A549 treated with CpdA at 1 μM for 4 hours (cell line): Measurements from ENCODE around the gene ZNF260. TPM values are rescaled to one million over a fixed set of nuclear protein-coding genes. Genes with fewer than 3 reads are reported as not detected.

Experiments
- total RNA-seq: library from RNA; stranded (reverse); fragments of 200-300 nt; extraction: Qiagen RNA extraction; gene quantifications from 5 replicates; pipeline ENCODE4 v1.2.3, GENCODE V29; 2022; ENCODE audit warnings: low read depth

Gene ZNF260
- 6.3 to 13.8 TPM (median 6.8 TPM) in 5 replicates for total RNA-seq

DNA sequence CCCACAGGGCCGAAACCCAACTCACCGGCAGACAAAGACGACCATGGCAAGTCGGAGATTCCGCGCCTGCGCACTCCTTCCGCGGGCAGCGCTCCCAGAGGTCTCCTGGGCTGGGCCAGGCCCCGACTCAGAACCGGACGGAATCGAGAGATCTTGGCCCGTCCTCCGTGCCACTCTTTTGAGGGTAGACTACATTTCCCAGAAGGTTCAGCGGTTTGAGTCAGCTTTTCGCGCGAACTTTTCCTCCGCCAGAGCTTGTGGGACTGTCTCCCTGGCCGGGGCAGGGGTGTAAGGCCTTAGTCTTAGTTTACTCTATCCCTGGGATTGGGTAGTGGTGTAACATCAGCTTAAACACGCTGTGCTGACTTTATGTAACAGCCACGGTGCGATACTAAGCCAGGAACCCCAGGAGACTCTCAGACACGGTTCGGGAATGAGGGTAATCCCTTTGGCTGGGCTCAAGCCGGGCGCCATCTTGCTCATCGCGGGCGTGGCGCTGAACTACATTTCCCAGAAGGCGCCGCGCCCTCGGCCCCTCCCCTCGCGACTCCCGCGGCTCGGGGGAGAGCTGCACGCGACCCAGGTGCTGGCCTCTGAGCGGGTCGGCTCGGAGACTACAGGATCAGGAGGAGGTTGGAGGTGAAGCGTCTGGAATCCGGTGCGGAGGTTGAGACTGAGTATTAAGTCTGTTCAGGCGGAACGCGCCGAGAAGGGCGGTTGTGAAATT lies at the start of gene ZNF260:
TSS of gene ZNF260 (minus strand) at position 78 of the 727 bp plus-strand sequence. CDS start 13,033 bp downstream, outside the sequence.

GRCh38 chr19:36573020-36573894 lies 45.2 kb upstream of the ZNF260 start, which contains the start of gene ZNF529:
TSS of gene ZNF529 (minus strand) at chr19:36573292. CDS start at chr19:36572346, 946 bp downstream.

DNA sequence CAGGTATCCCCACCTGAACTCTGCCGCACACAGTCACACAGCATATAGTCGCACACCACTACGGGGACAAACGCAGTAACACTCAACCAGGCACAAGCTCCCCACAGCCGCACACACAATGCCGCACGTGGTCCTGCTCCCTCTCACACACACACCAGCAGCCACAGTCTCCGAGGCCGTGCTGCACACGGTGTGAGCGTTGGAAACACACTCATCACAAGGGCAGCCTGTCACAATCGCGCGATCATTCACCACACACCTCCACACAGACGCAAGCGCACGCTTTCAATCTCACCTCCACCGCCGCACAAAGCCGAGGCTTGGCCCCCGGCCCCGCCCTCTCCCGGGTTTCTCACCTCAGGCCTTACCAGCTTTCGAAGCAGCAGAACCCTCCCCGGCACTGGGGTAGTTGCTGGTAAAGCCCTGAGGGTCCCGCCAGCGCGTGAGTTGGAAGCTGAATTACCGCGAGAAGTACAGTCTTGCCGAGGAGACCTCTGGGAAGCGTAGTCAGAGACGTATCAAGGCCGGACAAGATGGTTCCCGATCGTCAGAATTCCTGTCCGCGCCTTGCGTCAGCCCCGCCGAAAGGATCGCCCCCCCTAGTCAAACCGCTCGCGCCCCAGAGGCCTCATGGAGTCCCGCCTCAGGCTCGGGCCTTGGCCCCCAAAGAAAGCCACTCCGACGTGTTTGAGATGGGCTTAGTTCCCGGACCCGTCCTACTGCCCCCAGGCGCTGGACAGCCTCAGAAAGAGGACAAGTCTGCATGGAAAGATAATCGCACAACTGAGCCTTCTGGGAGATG lies 38.8 kb downstream of the ZNF260 start, which contains the start of gene ZNF566:
TSS of gene ZNF566 (minus strand) at position 444 of the 802 bp plus-strand sequence. CDS start 13,004 bp downstream, outside the sequence.

Other genes with a start within 250 kb of the ZNF260 start
- gene ZFP14, start 149.1 kb downstream of the ZNF260 start, total RNA-seq: 2.2 to 2.8 TPM (median 2.4 TPM) in 5 replicates
- gene ZFP82, start 109.6 kb downstream of the ZNF260 start, total RNA-seq: 1.9 to 2.8 TPM (median 2.3 TPM) in 5 replicates
- 8.4 to 10.4 TPM (median 9.5 TPM) in 5 replicates for gene ZNF566, start 38.7 kb downstream of the ZNF260 start, total RNA-seq
- gene ZNF529, start 45.0 kb upstream of the ZNF260 start, total RNA-seq: 2.5 to 2.9 TPM (median 2.7 TPM) in 5 replicates
- 0.03 to 0.05 TPM in 2 of 5 replicates, not detected in the others for gene ZNF382, start 77.0 kb upstream of the ZNF260 start, total RNA-seq
- 6.8 to 10.4 TPM (median 8.1 TPM) in 5 replicates for gene ZNF461, start 138.6 kb upstream of the ZNF260 start, total RNA-seq
- gene ZNF567, start 159.3 kb upstream of the ZNF260 start, total RNA-seq: 9.1 to 10.6 TPM (median 9.7 TPM) in 5 replicates
- 0.44 to 0.88 TPM (median 0.77 TPM) in 5 replicates for gene ZNF850, start 244.5 kb upstream of the ZNF260 start, total RNA-seq